Naive thymus-derived CD8-positive, alpha-beta T cell (primary cell): ENCODE results near the gene MRPS26. TPM values are rescaled to one million over a fixed set of nuclear protein-coding genes. Genes with fewer than 3 reads are reported as not detected.
"Not testable (repeated sequence)": the region's sequence is repeated elsewhere in the genome, so short reads cannot be mapped to it uniquely, and the experiment has no call there.

Experiments
- ATAC-seq, 2 donors: fragments of 150-1000 bp; cut with Tn5 transposase in 1 of 2; sonication (Bioruptor Pico), chemical (Tn5 transposase) in 1 of 2; 1 replicate in 1 of 2; 2 replicates in 1 of 2; pipeline ENCODE4 v1.10.0; 2021; ENCODE audit warnings: mild to moderate bottlenecking in 2 of 2, moderate library complexity in 2 of 2
- POLR2A ChIA-PET: fragments of 350-600 bp; sonication (Branson Sonifier 250); formaldehyde crosslinking; loops from one replicate; lab custom pipeline; 2021; ENCODE audit warnings: antibody characterized with exemption; lab: Charles Lee
- DNase-seq, 10 donors: peaks; one replicate each; pipeline versions ENCODE4 v3.0.0 to v3.0.0-alpha.2; 2020 to 2022
- H3K27ac Mint-ChIP-seq, 10 donors: one replicate each; pipeline ENCODE4 v1.8.0; 2020 to 2022; ENCODE audit warnings: mild to moderate bottlenecking in 10 of 10, mixed read lengths in 10 of 10, moderate library complexity in 4 of 10, inconsistent platforms in 1 of 10
- H3K27me3 Mint-ChIP-seq, 5 donors: one replicate each; pipeline ENCODE4 v1.8.0; 2021 to 2022; ENCODE audit warnings: mixed read lengths in 5 of 5
- H3K36me3 Mint-ChIP-seq, 3 donors: one replicate each; pipeline ENCODE4 v1.8.0; 2020 to 2022; ENCODE audit warnings: mixed read lengths in 3 of 3, mild to moderate bottlenecking in 2 of 3, inconsistent platforms in 1 of 3
- H3K4me1 Mint-ChIP-seq, 4 donors: one replicate each; pipeline ENCODE4 v1.8.0; 2021 to 2022; ENCODE audit warnings: mixed read lengths in 4 of 4
- H3K4me3 Mint-ChIP-seq, 10 donors: one replicate each; pipeline ENCODE4 v1.8.0; 2020 to 2022; ENCODE audit warnings: mild to moderate bottlenecking in 10 of 10, mixed read lengths in 10 of 10, moderate library complexity in 6 of 10, inconsistent platforms in 1 of 10
- H3K9me3 Mint-ChIP-seq, 9 donors: one replicate each; pipeline ENCODE4 v1.8.0; 2020 to 2022; ENCODE audit warnings: mixed read lengths in 9 of 9, mild to moderate bottlenecking in 3 of 9, inconsistent platforms in 1 of 9, moderate library complexity in 1 of 9
- polyA plus RNA-seq, 3 donors: library from polyadenylated mRNA; unstranded; fragments of 300-500 nt; fragmentation: Illumina TruSeq; gene quantifications; one replicate each; pipeline ENCODE4 v1.2.3, GENCODE V29; 2021
- total RNA-seq, 8 experiments: library from RNA in 2 of 8; stranded (reverse) in 2 of 8; gene quantifications; one replicate each; pipeline ENCODE4 v1.2.3 and lab custom pipeline; 2021 to 2026

The MRPS26 gene
- total and polyA plus RNA-seq, 5 experiments from 2014 or later = 27.6 to 81.8 (median 59.2) TPM

DNA sequence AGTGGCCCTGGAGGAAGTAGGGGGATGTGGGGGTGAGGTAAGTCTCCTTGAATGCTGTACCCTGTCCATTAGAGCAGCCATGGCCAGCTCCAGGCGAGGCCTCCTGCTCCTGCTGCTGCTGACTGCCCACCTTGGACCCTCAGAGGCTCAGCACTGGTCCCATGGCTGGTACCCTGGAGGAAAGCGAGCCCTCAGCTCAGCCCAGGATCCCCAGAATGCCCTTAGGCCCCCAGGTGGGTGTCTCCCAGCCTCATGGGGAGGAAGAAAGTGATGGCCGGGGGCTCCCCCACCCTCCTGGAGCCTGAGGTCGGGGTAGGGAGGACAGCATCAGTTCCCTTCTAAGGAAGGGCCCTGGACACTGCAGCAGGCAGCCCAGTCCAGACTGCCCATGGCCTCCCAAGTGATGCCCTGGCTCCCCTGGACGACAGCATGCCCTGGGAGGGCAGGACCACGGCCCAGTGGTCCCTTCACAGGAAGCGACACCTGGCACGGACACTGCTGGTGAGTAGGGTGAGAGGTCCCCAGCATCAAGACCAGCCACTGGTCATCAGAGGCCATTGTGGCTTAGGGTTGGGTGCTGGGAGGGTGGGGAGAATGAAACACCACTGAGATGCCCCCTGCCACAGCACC is 1.4 kb upstream of the MRPS26 start:
- POLR2A ChIA-PET = interaction anchor here (2.2 kb wide), 1 partner anchor 28 kb away, joined by 6 read pairs; the partner anchor contains the start of gene OXT
- Mint-ChIP-seq H3K4me3 (peak overlapping the region in 8 of 10 donors; percentile 44 to 94 (median 89)), H3K36me3 (peaks cover 0 to 26% (median 3%) of the 10 kb centered on the region in 3 donors), H3K27me3 (no peaks in the 10 kb centered on the region), H3K4me1 (peaks cover 20 to 25% (median 22%) of the 10 kb centered on the region in 4 donors), H3K27ac (peak overlapping the region in 6 of 10 donors; percentile 9 to 95 (median 77)), H3K9me3 (no peaks in the 10 kb centered on the region)
- DNase-seq = no peak
- ATAC-seq = no peak

DNA sequence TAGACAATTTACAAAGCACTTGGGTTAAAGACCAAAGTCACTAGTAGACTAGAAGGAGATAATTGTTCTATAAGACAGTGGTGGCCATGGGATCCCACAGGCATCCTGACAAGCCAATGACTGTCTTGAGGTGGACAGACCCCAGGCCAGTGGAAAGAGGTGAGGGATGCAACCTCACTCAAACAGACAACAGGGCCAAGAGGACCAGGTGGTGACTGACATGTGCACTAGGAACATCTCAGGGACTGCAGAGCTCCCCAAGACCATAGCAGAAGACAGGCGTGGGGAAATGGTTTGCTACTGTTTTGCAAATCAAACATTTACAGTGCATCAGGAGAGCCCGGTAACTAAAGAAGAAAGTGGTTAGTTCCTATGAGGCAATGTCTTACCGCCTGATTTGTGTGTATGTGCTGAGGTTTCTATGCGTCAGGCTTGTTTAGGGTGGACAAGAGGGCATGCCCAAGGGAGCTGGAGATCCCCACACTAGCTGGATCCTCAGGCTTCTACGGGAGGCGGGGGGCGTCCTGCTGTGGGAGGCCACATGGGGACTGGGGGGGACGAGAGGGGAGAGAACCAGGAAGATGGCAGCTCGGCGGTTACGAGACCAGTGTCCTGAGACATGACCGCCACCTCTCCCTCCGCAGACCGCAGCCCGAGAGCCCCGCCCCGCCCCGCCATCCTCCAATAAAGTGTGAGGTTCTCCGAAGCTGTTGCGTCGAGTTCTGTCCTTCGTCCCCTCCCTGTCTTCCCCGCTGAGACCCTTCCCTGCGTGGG is 623 bp upstream of the MRPS26 start:
- DNase-seq (peak in 8 of 10 donors; percentile 21 to 72 (median 37)), ATAC-seq (peak; percentile 45 to 61)
- Mint-ChIP-seq H3K4me1 (peaks cover 20 to 24% (median 22%) of the 10 kb centered on the region in 4 donors), H3K27ac (peak overlapping the region; percentile 81 to 95 (median 89)), H3K4me3 (peak overlapping the region; percentile 81 to 95 (median 90)), H3K27me3 (no peaks in the 10 kb centered on the region), H3K9me3 (no peaks in the 10 kb centered on the region), H3K36me3 (peaks cover 0 to 27% (median 6%) of the 10 kb centered on the region in 3 donors)
- POLR2A ChIA-PET = interaction anchor here (0.6 to 2.2 kb wide), 7 partner anchors 13 to 180 kb away, joined by 3 to 6 read pairs (median 4); partner anchors contain the start of genes OXT and PTPRA

DNA sequence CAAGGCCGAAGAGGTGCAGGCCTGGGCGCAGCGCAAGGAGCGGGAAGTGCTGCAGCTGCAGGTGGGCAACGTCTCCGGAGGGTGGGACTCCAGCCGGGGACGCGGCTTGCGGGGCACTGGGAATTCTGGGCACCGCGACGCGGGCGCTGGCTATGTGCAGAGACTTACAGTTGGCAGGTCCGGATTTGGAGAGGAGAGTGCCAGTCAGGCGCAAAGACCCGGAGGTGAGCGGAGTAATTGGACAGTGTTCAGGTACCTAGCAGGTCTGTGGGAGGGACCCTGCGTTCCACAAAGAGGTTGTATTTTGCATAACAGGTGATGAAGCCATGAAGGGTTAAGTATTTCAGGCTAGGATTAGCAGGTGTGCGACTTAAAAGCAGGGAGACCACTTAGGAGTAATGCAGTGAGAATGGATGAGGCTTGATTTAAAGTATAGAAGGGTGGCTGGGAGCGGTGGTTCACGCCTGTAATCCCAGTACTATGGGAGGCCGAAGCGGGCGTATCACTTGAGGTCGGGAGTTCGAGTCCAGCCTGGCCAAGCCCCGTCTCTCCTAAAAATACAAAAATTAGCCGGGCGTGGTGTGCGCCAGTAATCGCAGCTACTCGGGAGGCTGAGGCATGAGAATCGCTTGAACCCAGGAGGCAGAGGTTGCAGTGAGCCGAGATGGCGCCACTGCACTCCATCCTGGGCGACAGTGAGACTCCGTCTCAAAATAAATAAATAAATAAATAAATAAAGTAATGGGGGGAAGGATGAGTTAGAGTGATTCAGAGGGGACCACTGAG is 1.0 kb downstream of the MRPS26 start:
- Mint-ChIP-seq H3K4me1 (peaks cover 19 to 32% (median 24%) of the 10 kb centered on the region in 4 donors), H3K27me3 (no peaks in the 10 kb centered on the region), H3K36me3 (peaks cover 0 to 17% (median 4%) of the 10 kb centered on the region in 3 donors), H3K27ac (peak overlapping the region; percentile 25 to 93 (median 74)), H3K4me3 (peak overlapping the region; percentile 81 to 95 (median 88)), H3K9me3 (no peaks in the 10 kb centered on the region)
- peak in 1 of 10 donors; percentile 15 for DNase-seq
- POLR2A ChIA-PET = interaction anchor here (1.1 to 2.2 kb wide), 2 partner anchors 25 to 181 kb away, joined by 3 to 6 read pairs; partner anchors contain the start of gene OXT
- peak; percentile 0 to 2 for ATAC-seq

DNA sequence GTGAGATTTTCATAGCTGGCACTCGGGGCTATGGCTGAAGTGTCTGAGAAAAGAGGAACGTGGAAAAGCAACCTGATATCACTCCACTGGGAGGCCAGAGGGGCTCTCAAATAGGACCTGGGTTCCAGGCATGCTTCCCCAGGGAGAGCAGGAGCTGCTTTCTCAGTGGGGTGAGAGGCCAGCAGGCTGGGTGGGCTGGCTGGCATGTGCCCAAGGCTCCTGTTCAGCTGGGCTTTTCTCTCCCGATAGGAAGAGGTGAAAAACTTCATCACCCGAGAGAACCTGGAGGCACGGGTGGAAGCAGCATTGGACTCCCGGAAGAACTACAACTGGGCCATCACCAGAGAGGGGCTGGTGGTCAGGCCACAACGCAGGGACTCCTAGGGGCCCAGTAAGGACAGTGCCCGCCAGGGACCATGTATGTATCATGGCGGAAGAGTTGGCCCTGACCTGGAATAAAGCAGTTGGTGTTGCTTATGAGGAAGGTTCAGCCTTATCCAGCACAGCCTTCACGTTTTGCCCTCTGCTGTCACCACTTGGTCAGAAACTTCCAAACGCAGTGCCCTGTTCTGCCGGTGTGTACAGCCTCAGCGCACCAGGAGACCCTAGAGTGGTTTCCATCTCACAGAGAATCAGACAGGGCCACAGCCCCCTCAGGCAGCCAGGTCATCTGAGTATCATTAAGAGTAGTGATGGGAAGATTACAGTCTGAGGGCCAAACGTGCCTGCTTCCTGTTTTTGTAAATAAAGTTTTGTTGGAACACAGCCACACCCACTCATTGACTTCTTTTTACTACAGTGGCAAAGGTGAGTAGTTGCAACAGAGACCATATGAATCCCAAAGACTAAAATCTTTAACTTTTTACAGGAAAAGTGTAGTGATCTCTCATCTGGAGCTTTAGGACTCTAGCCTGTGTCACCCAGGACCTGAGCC is 1.9 kb downstream of the MRPS26 start:
- POLR2A ChIA-PET = interaction anchor here (0.6 to 1.1 kb wide), 3 partner anchors 49 to 182 kb away, joined by 3 read pairs; no protein-coding TSS in a partner anchor
- Mint-ChIP-seq H3K36me3 (peaks cover 0 to 15% (median 4%) of the 10 kb centered on the region in 3 donors), H3K4me1 (peaks cover 18 to 32% (median 24%) of the 10 kb centered on the region in 4 donors), H3K27me3 (no peaks in the 10 kb centered on the region), H3K9me3 (no peaks in the 10 kb centered on the region), H3K4me3 (peak overlapping the region; percentile 30 to 95 (median 83)), H3K27ac (peak overlapping the region in 4 of 10 donors; percentile 15 to 59 (median 44))
- no peak for ATAC-seq
- no peak for DNase-seq

DNA sequence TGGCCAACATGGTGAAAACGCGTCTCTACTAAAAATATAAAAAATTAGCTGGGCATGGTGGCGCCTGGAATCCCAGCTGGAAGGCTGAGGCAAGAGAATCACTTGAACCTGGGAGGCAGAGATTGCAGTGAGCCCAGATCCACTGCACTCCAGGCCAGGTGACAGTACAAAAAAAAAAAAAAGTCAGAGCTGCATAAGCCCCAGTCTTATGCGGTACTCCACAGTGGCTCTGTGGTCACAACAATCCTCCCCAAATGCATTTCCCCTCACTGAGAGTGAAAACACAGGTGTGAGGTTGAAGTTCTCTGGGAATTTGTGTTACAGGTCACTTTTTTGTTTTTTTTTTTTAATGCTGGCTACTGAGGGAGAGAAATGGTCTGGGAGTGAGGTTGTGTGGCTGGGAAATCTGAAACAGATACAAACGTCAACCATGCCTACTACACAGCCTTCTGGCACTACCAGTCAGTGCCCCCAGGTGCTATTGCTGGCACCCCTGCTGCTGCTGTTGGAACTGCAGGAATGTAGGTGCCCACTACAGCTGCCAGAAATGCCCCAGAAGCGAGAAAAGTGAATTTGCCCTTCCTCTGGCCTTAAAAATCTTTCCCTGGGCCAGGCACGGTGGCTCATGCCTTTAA is 5.7 kb downstream of the MRPS26 start:
- Mint-ChIP-seq H3K27ac (peak overlapping the region in 5 of 10 donors; percentile 18 to 82 (median 37)), H3K4me1 (peaks cover 11 to 25% (median 16%) of the 10 kb centered on the region in 4 donors), H3K27me3 (no peaks in the 10 kb centered on the region), H3K36me3 (peaks cover 0 to 15% (median 4%) of the 10 kb centered on the region in 3 donors), H3K9me3 (no peaks in the 10 kb centered on the region), H3K4me3 (no peak overlapping the region)
- POLR2A ChIA-PET = interaction anchor here (1.0 kb wide), 1 partner anchor 55 kb away, joined by 3 read pairs; no protein-coding TSS in a partner anchor
- DNase-seq = no peak
- peak; percentile 39 to 68 for ATAC-seq

DNA sequence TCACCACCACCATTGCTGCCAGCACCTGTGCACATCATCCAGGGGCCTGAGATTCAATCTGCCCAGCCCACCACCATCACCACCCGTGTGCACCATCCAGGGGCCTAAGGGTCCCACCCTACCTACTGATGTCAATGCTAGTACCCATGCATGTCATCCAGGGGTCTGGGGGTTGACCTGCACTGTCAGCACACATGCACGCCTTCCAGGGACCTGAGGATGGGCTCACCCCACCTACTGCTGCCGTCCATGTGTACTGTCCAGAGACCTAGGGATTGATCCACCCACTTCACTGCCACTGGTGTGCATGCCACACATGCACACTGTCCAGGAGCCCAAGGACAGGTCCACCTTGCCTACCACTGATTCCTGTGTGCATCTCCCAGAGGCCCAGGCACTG is 13.6 kb downstream of the MRPS26 start:
- Mint-ChIP-seq H3K36me3 (peaks cover 0 to 5% (median 0%) of the 10 kb centered on the region in 3 donors), H3K27ac (no peak overlapping the region), H3K9me3 (no peaks in the 10 kb centered on the region), H3K27me3 (no peaks in the 10 kb centered on the region), H3K4me3 (no peak overlapping the region), H3K4me1 (peaks cover 0 to 12% (median 9%) of the 10 kb centered on the region in 4 donors)
- ATAC-seq (no peak), DNase-seq (no peak)
- POLR2A ChIA-PET = interaction anchor here (0.7 kb wide), 1 partner anchor 42 kb away, joined by 3 read pairs; no protein-coding TSS in a partner anchor

DNA sequence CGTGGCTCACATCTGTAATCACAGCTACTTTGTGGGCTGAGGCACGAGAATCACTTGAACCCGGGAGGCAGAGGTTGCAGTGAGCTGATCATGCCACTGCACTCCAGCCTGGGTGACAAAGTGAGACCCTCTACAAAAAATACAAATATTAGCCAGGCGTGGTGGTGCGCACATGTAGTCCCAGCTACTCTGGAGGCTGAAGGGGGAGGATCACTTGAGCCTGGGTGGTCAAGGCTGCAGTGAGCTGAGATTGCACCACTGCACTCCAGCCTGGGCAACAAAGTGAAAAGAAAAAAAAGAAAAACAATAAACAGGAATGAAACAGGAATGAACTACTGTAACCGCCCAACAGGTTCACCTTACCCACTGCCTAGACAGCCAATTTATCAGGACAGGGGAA is 18.3 kb downstream of the MRPS26 start:
- ATAC-seq, POLR2A ChIA-PET, H3K36me3 Mint-ChIP-seq, H3K9me3 Mint-ChIP-seq, H3K27me3 Mint-ChIP-seq, H3K4me3 Mint-ChIP-seq, DNase-seq: not testable (repeated sequence)
- Mint-ChIP-seq H3K4me1 (peaks cover 0 to 31% (median 12%) of the 10 kb centered on the region in 4 donors), H3K27ac (peak overlapping the region in 2 of 10 donors; percentile 15 to 66)

DNA sequence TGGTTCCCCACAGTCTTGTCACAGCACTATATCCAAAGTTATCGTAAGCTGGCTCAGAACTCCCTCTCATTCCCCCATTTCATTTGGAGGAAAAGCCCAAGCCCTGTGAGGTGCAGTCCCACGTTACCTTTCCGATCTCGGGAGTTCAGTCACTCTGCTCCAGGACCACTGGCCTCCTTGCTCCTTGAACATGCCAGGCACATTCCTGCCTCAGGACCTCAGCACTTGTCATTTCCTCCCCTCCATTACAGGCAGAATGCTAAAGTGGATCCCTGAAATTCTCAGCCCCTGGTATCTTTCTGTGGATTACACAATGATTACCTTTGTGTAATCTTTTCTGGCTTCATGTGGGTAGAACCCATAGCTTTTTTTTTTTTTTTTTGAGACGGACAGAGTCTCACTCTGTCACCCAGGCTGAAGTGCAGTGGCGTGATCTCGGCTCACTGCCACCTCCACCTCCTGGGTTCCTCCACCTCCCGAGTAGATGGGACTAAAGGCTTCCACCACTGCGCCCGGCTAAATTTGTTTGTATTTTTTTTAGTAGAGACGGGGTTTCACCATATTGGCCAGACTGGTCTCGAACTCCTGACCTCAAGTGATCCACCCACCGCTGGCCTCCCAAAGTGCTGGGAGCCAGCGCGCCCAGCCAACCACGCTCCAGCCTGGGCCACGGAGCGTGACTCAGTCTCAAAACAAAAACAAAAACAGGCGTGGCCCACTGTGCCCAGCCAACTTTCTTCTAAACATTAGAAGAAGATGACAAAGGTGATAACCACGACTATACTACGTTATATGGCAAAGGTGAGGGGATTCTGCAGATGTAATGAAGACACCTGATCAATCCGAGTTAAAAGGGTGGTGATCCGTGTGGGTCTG is 21.5 kb downstream of the MRPS26 start:
- no peak overlapping the region for H3K4me3 Mint-ChIP-seq
- peaks cover 9 to 33% (median 16%) of the 10 kb centered on the region in 4 donors for H3K4me1 Mint-ChIP-seq
- DNase-seq (no peak), ATAC-seq (no peak)
- H3K9me3 Mint-ChIP-seq = no peaks in the 10 kb centered on the region
- H3K27ac Mint-ChIP-seq = peak overlapping the region in 1 of 10 donors; percentile 79
- POLR2A ChIA-PET = interaction anchor here (0.9 kb wide), 1 partner anchor 48 kb away, joined by 3 read pairs; no protein-coding TSS in a partner anchor
- H3K36me3 Mint-ChIP-seq = peaks cover 0 to 4% (median 2%) of the 10 kb centered on the region in 3 donors
- no peaks in the 10 kb centered on the region for H3K27me3 Mint-ChIP-seq

DNA sequence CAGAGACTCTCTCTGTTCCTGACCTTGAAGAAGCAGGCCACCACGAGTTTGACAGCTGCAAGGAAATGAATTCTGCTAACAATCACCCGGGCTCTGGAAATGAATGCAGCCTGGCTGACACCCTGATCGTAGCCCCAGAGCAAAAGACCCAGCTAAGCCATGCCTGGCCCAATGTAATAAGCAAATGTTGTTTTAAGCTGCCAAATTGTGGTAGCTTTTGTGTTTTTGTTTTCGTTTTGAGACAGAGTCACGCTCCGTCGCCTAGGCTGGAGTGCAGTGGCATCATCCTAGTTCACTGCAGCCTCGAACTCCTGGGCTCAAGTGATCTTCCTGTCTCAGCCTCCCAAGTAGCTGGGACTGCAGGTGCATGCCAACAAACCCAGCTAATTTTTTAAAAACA is 22.2 kb downstream of the MRPS26 start:
- H3K36me3 Mint-ChIP-seq = peaks cover 0 to 4% (median 2%) of the 10 kb centered on the region in 3 donors
- POLR2A ChIA-PET = interaction anchor here (0.8 to 0.9 kb wide), 2 partner anchors 11 to 47 kb away, joined by 3 read pairs; no protein-coding TSS in a partner anchor
- DNase-seq (no peak), ATAC-seq (no peak)
- no peak overlapping the region for H3K4me3 Mint-ChIP-seq
- H3K27me3 Mint-ChIP-seq = no peaks in the 10 kb centered on the region
- peaks cover 11 to 36% (median 19%) of the 10 kb centered on the region in 4 donors for H3K4me1 Mint-ChIP-seq
- no peak overlapping the region for H3K27ac Mint-ChIP-seq
- no peaks in the 10 kb centered on the region for H3K9me3 Mint-ChIP-seq
